GM12874 (cell line): ENCODE results near the gene LRRC36.

Experiments
- TF ChIP-seq, protein P1 (sequence below): IDR thresholded peaks from 2 replicates; pipeline ENCODE4 v1.5.1; 2011; ENCODE audit warnings: low read depth, mild to moderate bottlenecking, control low read depth, low read length, moderate library complexity; ENCODE audit not compliant: insufficient read depth

The LRRC36 gene

DNA sequence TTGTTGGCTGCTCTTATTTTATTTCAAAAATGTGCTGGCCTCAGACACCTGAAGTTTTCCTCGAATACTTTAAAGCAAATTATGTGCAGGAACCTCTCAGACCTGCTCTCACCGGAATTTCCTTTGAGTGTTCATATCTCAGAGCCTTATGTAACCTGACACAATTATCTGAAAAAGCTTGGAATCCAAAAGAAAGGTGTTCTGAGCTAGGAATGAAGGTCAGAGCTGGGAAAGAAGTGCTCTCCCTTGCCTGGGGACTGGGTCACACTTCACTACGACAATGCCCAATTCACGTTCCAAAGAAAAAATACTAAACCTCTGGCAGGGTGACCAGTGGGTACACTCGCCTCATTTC, 97.6 kb downstream of the LRRC36 start:
- TF ChIP-seq, protein P1, sequence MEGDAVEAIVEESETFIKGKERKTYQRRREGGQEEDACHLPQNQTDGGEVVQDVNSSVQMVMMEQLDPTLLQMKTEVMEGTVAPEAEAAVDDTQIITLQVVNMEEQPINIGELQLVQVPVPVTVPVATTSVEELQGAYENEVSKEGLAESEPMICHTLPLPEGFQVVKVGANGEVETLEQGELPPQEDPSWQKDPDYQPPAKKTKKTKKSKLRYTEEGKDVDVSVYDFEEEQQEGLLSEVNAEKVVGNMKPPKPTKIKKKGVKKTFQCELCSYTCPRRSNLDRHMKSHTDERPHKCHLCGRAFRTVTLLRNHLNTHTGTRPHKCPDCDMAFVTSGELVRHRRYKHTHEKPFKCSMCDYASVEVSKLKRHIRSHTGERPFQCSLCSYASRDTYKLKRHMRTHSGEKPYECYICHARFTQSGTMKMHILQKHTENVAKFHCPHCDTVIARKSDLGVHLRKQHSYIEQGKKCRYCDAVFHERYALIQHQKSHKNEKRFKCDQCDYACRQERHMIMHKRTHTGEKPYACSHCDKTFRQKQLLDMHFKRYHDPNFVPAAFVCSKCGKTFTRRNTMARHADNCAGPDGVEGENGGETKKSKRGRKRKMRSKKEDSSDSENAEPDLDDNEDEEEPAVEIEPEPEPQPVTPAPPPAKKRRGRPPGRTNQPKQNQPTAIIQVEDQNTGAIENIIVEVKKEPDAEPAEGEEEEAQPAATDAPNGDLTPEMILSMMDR = no peak

DNA sequence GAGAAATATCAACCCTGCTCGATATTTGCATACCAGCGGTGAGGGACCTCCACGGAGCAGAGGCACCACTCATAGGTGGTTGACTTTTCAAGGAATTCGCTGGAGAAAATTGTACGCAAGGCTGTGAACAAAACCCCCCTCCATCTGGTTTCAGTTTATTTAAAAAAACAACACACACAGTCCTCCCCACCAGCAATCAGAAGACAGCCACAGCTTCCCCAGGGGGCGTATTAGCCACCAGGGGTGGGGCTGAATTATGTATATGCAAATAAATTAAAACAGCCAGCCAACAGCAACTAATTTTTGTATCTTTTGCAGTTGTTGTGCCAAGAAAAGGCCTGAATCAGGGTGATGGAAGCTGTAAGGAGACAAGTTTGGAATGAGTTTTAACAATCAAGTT, 98.4 kb downstream of the LRRC36 start:
- TF ChIP-seq, protein P1 = no peak

DNA sequence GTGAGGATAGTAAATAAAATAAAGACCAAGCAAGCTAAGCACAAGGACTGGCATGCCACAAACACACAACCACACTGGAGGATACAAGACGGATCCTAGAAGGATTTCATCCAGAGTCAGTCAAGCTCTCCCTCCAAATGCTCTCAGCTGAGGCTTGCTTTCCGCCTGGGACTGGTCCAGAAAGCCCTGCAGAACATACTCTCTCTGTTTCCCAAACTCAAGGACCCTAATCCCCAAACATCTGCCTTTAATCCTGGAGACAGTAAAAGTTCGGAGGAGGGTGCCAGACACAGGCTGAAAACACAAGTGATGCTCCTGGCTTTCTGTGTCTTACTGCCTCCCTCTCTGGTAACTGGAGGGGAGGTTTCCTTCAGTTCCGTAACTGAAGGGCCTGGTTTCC, 99.0 kb downstream of the LRRC36 start:
- TF ChIP-seq, protein P1 = no peak

DNA sequence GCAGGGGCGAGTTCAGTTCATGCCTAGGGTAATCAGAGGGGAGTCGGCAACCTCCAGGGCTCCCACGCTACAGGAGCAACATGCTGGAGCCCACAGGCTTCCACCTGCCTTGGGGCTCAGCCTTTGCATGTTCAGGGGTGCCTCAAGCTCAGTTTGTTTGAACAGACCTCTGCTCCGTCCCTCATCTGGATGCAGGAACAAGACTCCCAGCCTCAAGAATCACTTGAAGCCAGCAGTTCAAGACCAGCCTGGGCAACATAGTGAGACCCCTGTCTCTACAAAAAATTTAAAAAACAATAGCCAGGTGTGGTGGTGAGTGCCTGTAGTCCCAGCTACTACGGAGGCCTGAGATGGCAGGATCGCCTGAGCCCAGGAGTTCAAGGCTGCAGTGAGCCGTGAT, 99.4 kb downstream of the LRRC36 start:
- TF ChIP-seq, protein P1 = no peak

DNA sequence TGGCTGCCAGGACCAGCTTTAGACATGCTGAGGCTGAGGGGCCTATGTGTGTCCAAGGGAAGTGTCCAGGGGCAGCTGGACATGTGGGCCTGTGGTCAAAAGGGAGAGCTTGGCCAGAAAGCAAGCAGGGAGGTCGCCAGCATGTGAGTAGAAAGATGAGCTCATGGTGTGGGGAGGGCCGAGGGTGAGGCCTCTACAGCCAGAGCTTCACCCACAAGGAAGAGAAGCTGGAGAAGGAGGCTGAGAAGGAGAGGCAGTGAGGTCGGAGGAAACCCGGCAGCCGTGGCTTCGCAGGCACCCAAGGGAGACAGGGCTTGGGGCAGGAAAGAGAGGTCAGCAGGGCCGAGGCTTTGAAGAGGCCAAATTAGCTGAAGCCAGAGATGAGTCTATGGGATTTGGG, 100.3 kb downstream of the LRRC36 start:
- TF ChIP-seq, protein P1 = no peak

DNA sequence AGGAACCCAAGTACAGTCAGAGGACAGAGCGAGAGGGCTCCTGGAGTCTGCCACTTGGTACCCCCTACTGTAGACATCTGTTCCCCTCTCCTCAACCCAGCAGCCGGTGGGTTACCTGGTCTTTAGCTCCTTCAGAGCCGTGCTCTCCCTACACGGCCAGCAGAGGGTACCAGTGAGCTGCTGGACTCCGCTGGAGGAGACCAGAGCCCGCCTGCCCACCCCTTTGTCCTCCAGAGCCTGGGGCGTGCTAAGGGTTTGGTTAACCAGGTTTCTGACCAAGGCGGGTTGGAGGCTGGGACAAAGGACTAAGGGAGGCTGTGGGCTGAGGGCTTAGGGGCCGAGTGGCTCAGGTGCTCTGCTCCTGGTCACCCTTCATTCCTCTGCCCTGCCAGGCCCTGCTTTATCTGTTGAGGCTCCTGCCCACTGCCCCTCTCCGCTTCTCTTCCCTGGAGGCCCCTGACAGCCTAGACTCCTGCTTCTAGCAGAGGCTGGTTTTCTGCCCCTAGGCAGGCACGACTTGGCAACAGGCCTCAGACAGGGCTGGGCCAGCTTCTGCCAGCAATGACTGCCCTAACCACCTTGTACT, 101.6 kb downstream of the LRRC36 start:
- TF ChIP-seq, protein P1 = peak; percentile 90

DNA sequence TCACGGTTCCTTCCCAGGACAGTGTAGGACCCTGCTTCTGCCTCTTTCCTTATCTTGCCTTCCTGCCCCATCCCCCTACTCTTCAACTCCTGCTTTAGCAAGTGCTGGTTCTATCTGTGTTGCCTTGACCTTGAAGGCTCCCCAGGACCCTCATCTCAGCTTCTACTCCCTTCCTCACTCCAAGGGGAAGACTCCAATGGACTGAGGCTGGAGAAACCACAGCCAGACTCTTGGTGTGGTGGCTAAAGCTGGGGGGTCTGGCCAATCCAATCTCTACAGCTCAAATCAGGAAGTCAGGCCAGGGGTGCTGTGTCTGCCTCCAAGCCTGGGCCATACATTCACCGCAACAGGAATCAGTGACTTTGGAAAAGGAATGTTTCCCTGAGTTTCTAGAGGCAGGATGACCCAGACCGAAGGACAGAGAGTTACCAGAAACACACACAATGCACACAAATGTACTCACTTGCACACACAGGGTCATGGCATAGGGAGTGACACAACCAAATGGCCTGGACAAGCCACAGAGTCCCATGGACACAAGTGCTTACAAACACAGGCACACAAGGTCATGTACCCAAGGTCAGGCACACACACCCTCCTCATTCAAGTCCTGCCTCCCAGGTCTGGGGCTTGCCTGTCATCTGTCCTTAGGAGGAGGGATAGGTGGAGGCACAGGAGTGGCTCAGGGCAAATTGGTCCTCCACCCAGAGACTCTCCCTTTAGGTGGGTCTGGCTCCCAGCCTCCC, 102.6 kb downstream of the LRRC36 start:
- TF ChIP-seq, protein P1 = no peak
